Measurements from ENCODE around the gene LAMC2.

The LAMC2 gene

DNA sequence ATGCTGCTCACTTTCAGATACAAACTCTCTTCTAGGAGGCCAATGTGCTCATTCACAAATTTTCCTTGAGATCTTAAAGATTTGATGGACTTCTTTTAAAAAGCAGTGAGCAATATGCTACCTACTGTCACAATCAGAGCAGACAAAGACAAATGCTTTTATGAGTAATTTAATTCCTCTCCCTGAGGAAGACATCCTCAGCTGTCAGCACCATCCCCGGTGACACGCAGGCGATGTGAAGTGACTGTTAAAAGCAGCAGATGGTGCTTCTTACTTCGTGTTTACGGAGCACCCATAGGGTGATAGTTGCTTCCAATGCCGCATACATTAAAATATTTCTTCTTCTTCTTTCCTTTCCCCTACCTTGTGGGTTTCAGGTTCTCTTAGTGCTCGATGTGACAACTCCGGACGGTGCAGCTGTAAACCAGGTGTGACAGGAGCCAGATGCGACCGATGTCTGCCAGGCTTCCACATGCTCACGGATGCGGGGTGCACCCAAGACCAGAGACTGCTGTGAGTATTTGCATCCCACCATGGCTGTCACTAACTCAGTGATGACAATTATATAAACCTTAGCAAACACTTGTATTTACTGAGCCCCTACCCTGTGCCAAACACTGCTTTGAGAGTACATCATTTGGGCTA is 29.1 kb downstream of the LAMC2 start:
- Histone ChIP-seq H3K27me3 (ENCODE audit: control insufficient read depth, insufficient read depth, low read length) (no peaks in the 10 kb centered on the region), H3K9ac (ENCODE audit: low read length) (no peak overlapping the region), H3K4me1 (ENCODE audit: control insufficient read depth, low read depth, low read length) (peaks cover 11% of the 10 kb centered on the region), H3K4me3 (ENCODE audit: low read length) (no peak overlapping the region), H3K36me3 (ENCODE audit: control insufficient read depth, low read depth, low read length) (no peaks in the 10 kb centered on the region), H3K9me3 (ENCODE audit: control insufficient read depth, low read depth, low read length) (no peaks in the 10 kb centered on the region), H3K27ac (ENCODE audit: low read length) (no peak overlapping the region)

DNA sequence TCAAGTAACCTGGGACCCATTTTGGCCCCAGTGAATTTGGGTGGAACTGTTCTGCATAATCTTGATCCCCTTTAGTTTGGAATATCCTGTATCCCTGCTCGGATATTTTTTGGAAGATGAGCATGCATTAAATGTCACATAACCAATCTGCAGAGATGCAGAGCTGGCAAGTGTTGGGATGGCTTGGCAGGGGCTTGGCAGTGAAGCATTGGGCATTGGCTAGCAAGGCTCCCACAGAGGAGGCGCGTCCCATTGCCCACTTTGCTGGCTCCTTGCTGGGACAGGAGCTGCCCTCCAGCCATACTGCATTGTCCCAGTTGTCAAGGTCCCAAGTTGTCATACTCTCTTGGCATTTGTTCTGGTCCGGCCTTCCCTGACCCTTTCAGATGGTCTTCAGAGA is 29.9 kb downstream of the LAMC2 start:
- H3K27me3 ChIP-seq (ENCODE audit: control insufficient read depth, insufficient read depth, low read length): no peaks in the 10 kb centered on the region
- H3K4me3 ChIP-seq (ENCODE audit: low read length): no peak overlapping the region
- no peak overlapping the region for H3K9ac ChIP-seq (ENCODE audit: low read length)
- H3K9me3 ChIP-seq (ENCODE audit: control insufficient read depth, low read depth, low read length): no peaks in the 10 kb centered on the region
- no peaks in the 10 kb centered on the region for H3K36me3 ChIP-seq (ENCODE audit: control insufficient read depth, low read depth, low read length)
- peaks cover 11% of the 10 kb centered on the region for H3K4me1 ChIP-seq (ENCODE audit: control insufficient read depth, low read depth, low read length)
- H3K27ac ChIP-seq (ENCODE audit: low read length): no peak overlapping the region

DNA sequence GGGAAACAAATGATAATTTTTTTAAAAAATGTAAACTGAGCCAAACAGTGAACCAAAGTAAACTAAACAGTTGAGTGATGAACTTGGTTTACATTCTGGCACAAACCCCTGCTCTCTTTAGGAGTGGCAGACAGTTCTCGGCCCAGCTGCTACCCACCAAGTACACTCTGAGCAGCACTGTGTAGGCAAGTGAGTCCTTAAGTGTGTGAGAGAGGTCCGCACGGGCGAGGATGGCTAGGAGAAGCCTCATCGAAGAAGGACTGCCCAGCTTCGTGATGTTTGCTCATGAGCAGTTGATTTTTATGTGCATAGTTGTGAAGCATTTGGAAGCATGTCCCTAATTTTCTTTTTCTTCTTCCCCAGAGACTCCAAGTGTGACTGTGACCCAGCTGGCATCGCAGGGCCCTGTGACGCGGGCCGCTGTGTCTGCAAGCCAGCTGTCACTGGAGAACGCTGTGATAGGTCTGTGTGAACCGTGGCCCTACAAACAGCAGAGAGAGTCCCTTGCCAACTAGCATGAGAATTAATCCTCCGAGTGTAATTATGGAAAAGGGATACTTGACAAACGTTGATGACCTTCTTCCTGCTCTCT is 32.1 kb downstream of the LAMC2 start:
- no peak overlapping the region for H3K27ac ChIP-seq (ENCODE audit: low read length)
- H3K4me3 ChIP-seq (ENCODE audit: low read length): no peak overlapping the region
- no peaks in the 10 kb centered on the region for H3K9me3 ChIP-seq (ENCODE audit: control insufficient read depth, low read depth, low read length)
- H3K4me1 ChIP-seq (ENCODE audit: control insufficient read depth, low read depth, low read length): peaks cover 11% of the 10 kb centered on the region
- H3K9ac ChIP-seq (ENCODE audit: low read length): no peak overlapping the region
- H3K36me3 ChIP-seq (ENCODE audit: control insufficient read depth, low read depth, low read length): no peaks in the 10 kb centered on the region
- no peaks in the 10 kb centered on the region for H3K27me3 ChIP-seq (ENCODE audit: control insufficient read depth, insufficient read depth, low read length)

DNA sequence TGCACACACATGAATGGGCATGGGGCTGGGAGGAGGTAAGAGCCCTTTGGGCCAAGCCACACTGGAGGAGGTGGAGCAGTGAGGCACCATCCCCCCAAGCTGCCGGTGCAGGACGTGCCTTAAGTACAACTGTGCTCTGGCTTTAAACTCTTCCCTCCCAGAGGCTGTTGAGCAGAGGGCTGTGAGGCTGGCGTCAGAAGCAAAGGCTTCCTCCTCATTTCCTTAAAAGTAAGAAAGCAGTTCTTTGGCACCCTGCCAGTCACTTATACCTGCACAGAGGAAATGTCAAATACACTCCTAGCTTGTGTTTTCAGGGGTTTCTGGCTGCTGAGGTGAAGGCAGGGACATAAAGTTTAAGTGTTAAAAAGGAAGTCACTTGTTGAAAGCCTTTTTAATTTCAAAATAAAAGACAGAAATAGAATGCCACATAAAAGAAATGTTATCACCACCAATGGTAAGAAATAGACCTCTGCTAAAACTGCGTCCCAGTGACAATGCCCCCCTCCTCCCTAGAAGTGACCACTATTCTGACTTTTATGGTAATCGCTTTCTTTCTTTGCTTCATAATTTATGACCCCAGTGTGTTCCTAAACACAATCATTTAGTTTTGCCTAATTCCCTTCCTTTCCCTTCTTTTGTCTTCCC is 33.0 kb downstream of the LAMC2 start:
- Histone ChIP-seq H3K4me3 (ENCODE audit: low read length) (no peak overlapping the region), H3K9me3 (ENCODE audit: control insufficient read depth, low read depth, low read length) (no peaks in the 10 kb centered on the region), H3K27ac (ENCODE audit: low read length) (no peak overlapping the region), H3K36me3 (ENCODE audit: control insufficient read depth, low read depth, low read length) (no peaks in the 10 kb centered on the region), H3K9ac (ENCODE audit: low read length) (no peak overlapping the region), H3K4me1 (ENCODE audit: control insufficient read depth, low read depth, low read length) (peaks cover 11% of the 10 kb centered on the region), H3K27me3 (ENCODE audit: control insufficient read depth, insufficient read depth, low read length) (no peaks in the 10 kb centered on the region)

DNA sequence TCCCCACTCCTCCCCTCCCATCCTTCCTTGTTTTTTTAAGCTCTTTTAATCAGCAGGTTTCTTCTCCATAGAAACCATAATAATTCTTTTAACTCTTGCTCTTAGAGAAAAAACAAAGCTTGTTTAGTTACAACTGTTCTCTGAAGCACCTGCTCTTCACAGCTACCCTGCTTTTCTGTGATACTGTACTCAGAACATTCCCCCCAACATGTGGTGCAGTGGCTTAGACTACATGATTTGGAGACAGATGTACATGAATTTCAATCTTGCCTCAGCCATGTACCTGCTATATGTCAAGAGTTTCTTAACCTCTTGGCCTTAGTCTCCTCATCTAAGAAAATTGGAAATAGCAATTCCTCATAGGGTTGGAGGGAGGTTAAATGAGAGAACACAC is 33.5 kb downstream of the LAMC2 start:
- Histone ChIP-seq H3K4me1 (ENCODE audit: control insufficient read depth, low read depth, low read length) (peaks cover 11% of the 10 kb centered on the region), H3K27ac (ENCODE audit: low read length) (no peak overlapping the region), H3K9me3 (ENCODE audit: control insufficient read depth, low read depth, low read length) (no peaks in the 10 kb centered on the region), H3K4me3 (ENCODE audit: low read length) (no peak overlapping the region), H3K36me3 (ENCODE audit: control insufficient read depth, low read depth, low read length) (no peaks in the 10 kb centered on the region), H3K27me3 (ENCODE audit: control insufficient read depth, insufficient read depth, low read length) (no peaks in the 10 kb centered on the region), H3K9ac (ENCODE audit: low read length) (no peak overlapping the region)

DNA sequence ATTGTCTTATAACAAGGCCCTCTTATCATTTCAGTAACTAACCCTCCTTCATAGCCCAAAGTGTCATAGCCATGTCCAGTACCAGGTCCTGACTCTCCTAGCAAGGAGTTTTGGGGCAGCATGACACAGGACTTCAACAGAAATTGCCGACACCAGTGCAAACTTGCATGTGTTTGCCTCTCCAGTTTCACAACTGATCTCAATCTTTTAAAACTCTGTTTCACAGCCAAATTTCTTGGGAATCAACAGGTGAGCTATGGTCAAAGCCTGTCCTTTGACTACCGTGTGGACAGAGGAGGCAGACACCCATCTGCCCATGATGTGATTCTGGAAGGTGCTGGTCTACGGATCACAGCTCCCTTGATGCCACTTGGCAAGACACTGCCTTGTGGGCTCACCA is 36.8 kb downstream of the LAMC2 start:
- no peaks in the 10 kb centered on the region for H3K27me3 ChIP-seq (ENCODE audit: control insufficient read depth, insufficient read depth, low read length)
- peaks cover 11% of the 10 kb centered on the region for H3K4me1 ChIP-seq (ENCODE audit: control insufficient read depth, low read depth, low read length)
- H3K36me3 ChIP-seq (ENCODE audit: control insufficient read depth, low read depth, low read length): no peaks in the 10 kb centered on the region
- H3K4me3 ChIP-seq (ENCODE audit: low read length): no peak overlapping the region
- no peak overlapping the region for H3K27ac ChIP-seq (ENCODE audit: low read length)
- H3K9ac ChIP-seq (ENCODE audit: low read length): no peak overlapping the region
- no peaks in the 10 kb centered on the region for H3K9me3 ChIP-seq (ENCODE audit: control insufficient read depth, low read depth, low read length)

DNA sequence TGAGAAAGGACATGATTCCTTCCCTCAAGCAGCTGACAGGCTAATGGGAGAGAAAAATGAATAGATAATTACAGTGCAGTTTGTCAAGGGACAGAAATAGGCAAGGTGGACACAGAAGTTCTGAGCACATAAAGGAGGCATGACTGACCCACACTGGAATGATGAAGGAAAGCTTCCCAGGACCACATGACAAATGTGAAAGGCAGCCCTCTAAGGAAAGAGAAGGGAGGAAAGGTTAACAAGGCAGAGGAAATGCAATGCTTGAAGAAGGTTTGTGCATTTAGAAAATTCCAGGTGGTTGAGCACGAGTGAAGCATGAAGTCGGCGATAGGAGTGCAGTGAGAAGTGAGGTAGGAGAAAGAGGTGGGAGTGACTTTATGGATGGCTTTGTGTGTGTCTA is 37.4 kb downstream of the LAMC2 start:
- no peak overlapping the region for H3K4me3 ChIP-seq (ENCODE audit: low read length)
- no peak overlapping the region for H3K27ac ChIP-seq (ENCODE audit: low read length)
- H3K9ac ChIP-seq (ENCODE audit: low read length): no peak overlapping the region
- H3K27me3 ChIP-seq (ENCODE audit: control insufficient read depth, insufficient read depth, low read length): no peaks in the 10 kb centered on the region
- peaks cover 8% of the 10 kb centered on the region for H3K4me1 ChIP-seq (ENCODE audit: control insufficient read depth, low read depth, low read length)
- H3K9me3 ChIP-seq (ENCODE audit: control insufficient read depth, low read depth, low read length): no peaks in the 10 kb centered on the region
- no peaks in the 10 kb centered on the region for H3K36me3 ChIP-seq (ENCODE audit: control insufficient read depth, low read depth, low read length)

DNA sequence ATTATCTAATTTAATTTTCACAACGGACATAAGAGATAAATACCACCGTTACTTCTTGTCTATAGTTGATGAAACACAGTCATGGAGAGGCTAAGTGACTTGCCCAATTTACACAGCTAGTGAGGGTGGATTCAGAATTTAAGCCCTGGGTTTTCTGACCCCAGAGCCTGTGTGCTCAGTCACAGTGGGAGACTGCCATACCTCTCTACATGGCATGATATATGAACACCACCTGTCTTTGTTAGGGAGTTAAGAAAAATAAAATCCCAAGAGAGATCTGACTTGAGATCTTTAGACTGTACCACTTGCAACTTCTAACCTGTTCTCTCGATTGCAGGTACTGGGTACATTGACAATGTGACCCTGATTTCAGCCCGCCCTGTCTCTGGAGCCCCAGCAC is 40.3 kb downstream of the LAMC2 start:
- Histone ChIP-seq H3K27me3 (ENCODE audit: control insufficient read depth, insufficient read depth, low read length) (no peaks in the 10 kb centered on the region), H3K9me3 (ENCODE audit: control insufficient read depth, low read depth, low read length) (no peaks in the 10 kb centered on the region), H3K27ac (ENCODE audit: low read length) (no peak overlapping the region), H3K36me3 (ENCODE audit: control insufficient read depth, low read depth, low read length) (no peaks in the 10 kb centered on the region), H3K4me3 (ENCODE audit: low read length) (no peak overlapping the region), H3K4me1 (ENCODE audit: control insufficient read depth, low read depth, low read length) (peaks cover 6% of the 10 kb centered on the region), H3K9ac (ENCODE audit: low read length) (no peak overlapping the region)

DNA sequence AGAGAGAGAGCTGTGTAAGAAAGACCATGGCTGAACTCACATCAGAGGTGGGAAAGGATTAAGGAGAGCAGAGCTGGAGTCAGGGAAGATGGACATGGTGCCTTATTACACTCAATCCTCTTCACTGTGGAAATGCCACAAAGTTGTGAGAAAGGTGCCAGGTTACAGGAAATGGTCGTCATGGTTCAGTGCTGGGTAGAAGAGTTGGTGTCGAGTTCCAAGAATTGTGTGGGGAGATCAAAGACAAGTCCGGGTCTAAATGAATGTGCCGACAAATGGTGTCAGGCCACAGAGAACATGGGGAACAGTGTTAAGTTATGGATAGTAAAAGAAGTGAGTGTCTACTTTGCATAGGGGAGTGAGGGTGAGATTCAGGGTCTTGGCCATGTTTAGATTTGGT is 40.9 kb downstream of the LAMC2 start:
- H3K9me3 ChIP-seq (ENCODE audit: control insufficient read depth, low read depth, low read length): no peaks in the 10 kb centered on the region
- H3K4me1 ChIP-seq (ENCODE audit: control insufficient read depth, low read depth, low read length): peaks cover 6% of the 10 kb centered on the region
- H3K4me3 ChIP-seq (ENCODE audit: low read length): no peak overlapping the region
- no peaks in the 10 kb centered on the region for H3K27me3 ChIP-seq (ENCODE audit: control insufficient read depth, insufficient read depth, low read length)
- H3K9ac ChIP-seq (ENCODE audit: low read length): no peak overlapping the region
- H3K27ac ChIP-seq (ENCODE audit: low read length): no peak overlapping the region
- no peaks in the 10 kb centered on the region for H3K36me3 ChIP-seq (ENCODE audit: control insufficient read depth, low read depth, low read length)

DNA sequence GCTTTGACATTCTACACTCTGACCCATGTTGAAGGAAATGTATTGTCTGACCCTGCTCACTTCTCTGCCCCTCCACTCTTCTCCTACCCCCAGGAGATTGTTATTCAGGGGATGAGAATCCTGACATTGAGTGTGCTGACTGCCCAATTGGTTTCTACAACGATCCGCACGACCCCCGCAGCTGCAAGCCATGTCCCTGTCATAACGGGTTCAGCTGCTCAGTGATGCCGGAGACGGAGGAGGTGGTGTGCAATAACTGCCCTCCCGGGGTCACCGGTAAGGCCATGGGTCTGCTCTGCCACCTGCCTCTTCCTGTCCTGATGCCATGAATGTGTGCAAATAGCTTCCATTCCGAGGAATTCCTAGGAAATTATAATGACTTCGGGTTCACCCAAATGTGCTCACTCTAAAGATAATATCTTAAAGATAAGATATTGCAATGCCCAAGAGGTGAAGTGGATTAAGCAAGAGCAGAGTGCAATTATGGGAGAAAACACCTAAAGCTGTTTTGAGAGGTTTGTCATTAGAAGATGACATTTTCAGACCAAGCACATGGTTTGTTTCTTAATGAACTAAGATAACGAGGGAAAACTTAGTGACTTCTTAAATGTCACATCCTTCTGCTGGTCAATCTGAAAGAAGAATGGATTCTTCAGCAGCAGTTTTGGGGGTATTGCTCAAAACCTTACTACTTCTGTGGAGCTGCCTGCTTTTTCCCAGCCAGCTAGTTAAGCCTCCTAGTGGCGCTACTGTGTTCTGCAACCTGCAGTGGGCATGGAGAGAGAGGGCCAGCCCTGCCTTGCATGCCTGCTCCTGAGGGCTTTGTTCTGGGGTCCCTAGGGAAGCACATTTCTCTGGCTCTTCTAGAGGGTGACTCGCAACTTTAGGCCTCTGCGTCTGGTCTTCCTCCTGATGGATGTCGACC is 41.6 kb downstream of the LAMC2 start:
- no peak overlapping the region for H3K27ac ChIP-seq (ENCODE audit: low read length)

DNA sequence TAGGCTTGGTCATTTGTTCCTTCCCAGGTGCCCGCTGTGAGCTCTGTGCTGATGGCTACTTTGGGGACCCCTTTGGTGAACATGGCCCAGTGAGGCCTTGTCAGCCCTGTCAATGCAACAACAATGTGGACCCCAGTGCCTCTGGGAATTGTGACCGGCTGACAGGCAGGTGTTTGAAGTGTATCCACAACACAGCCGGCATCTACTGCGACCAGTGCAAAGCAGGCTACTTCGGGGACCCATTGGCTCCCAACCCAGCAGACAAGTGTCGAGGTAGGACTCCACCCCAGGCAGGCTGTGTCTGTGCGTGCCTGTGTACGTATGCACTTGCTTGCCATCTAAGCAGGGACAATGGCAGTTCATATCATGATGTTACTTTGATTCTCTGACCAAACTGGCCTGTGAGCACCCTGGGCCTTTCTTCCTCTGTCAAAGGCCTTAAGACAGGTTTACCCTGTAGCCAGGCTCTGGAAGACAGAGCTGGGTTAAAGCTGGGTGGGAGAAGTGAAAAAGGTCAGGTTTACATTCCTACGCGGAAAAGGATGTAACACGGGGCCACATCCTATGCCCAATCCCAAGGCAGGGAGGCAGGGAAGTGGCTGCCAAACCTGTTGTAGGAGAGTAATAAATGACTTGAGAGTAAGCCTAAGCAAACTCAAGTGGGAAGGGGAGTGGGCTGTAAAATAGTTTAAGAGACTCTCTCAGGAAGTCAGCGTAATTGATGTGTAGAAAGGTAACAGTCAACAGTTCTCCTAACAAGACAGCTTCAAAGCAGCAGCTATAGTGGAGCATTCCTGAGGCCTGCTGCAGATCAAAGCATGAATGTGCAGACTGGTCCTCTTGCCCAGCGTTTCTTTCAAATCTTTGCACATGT is 42.5 kb downstream of the LAMC2 start:
- Histone ChIP-seq H3K4me1 (ENCODE audit: control insufficient read depth, low read depth, low read length) (peaks cover 6% of the 10 kb centered on the region), H3K36me3 (ENCODE audit: control insufficient read depth, low read depth, low read length) (no peaks in the 10 kb centered on the region), H3K9me3 (ENCODE audit: control insufficient read depth, low read depth, low read length) (no peaks in the 10 kb centered on the region), H3K9ac (ENCODE audit: low read length) (no peak overlapping the region), H3K27me3 (ENCODE audit: control insufficient read depth, insufficient read depth, low read length) (no peaks in the 10 kb centered on the region), H3K4me3 (ENCODE audit: low read length) (no peak overlapping the region), H3K27ac (ENCODE audit: low read length) (no peak overlapping the region)

More for the DNA sequence above, 41.6 kb downstream of the LAMC2 start:
- Histone ChIP-seq H3K4me3 (ENCODE audit: low read length) (no peak overlapping the region), H3K9me3 (ENCODE audit: control insufficient read depth, low read depth, low read length) (no peaks in the 10 kb centered on the region), H3K36me3 (ENCODE audit: control insufficient read depth, low read depth, low read length) (no peaks in the 10 kb centered on the region), H3K9ac (ENCODE audit: low read length) (no peak overlapping the region), H3K4me1 (ENCODE audit: control insufficient read depth, low read depth, low read length) (peaks cover 6% of the 10 kb centered on the region), H3K27me3 (ENCODE audit: control insufficient read depth, insufficient read depth, low read length) (no peaks in the 10 kb centered on the region)

All from iPS-18a (cell line).